ENCODE data around the gene TNFRSF8. TPM values are rescaled to one million over a fixed set of nuclear protein-coding genes. Genes with fewer than 3 reads are reported as not detected.

Gene TNFRSF8
- total RNA-seq, 1 experiment from 2014 or later: 2.9 TPM

- Histone ChIP-seq H2BK20ac (ENCODE audit: low read depth, low read length, poor library complexity, severe bottlenecking) (no peak overlapping the region), H4K8ac (replicated peaks; ENCODE audit: insufficient read length, low read depth, low read length) (no peak overlapping the region), H4K5ac (ENCODE audit: insufficient read length, low read depth, low read length) (no peak overlapping the region), H3K79me2 (ENCODE audit: insufficient read depth, low read length) (no peaks in the 10 kb centered on the region), H3K14ac (ENCODE audit: insufficient read depth, low read length) (no peak overlapping the region), H3K27me3 (ENCODE audit: insufficient read depth, low read length) (no peaks in the 10 kb centered on the region), H2BK120ac (ENCODE audit: low read depth, low read length, poor library complexity, severe bottlenecking) (no peak overlapping the region), H2BK12ac (ENCODE audit: insufficient read length, low read depth, low read length) (no peak overlapping the region), H4K91ac (ENCODE audit: insufficient read length, low read depth, low read length) (no peak overlapping the region), H3K18ac (ENCODE audit: insufficient read length, low read depth, low read length) (no peak overlapping the region), H3K23me2 (ENCODE audit: insufficient read length, low read depth, low read length, poor library complexity, severe bottlenecking) (no peaks in the 10 kb centered on the region), H3K4me1 (ENCODE audit: insufficient read depth, low read length) (no peaks in the 10 kb centered on the region), H2AFZ (ENCODE audit: low read length) (no peak overlapping the region), H3K9me3 (ENCODE audit: control insufficient read depth, low read depth, low read length) (no peaks in the 10 kb centered on the region), H2AK5ac (ENCODE audit: insufficient read length, low read length) (no peak overlapping the region), H3K9ac (ENCODE audit: extremely low read depth, insufficient read length, low read length) (no peak overlapping the region), H4K20me1 (ENCODE audit: control insufficient read depth, insufficient read depth, insufficient read length) (no peaks in the 10 kb centered on the region), H2BK15ac (ENCODE audit: low read depth, low read length) (no peak overlapping the region), H3K4me2 (ENCODE audit: insufficient read depth, insufficient read length, low read length) (no peak overlapping the region), H3K79me1 (ENCODE audit: insufficient read depth, low read depth, low read length, poor library complexity, severe bottlenecking) (no peaks in the 10 kb centered on the region), H3K23ac (ENCODE audit: insufficient read length, low read depth, low read length) (no peak overlapping the region), H3T11ph (ENCODE audit: low read length) (no peak overlapping the region), H3K4ac (ENCODE audit: low read depth, low read length) (no peak overlapping the region), H3K27ac (ENCODE audit: insufficient read length, low read depth, low read length) (no peak overlapping the region), H2BK5ac (ENCODE audit: insufficient read length, low read length) (no peak overlapping the region), H3K56ac (ENCODE audit: insufficient read length, low read depth, low read length) (no peak overlapping the region)
- H3K4me1 Mint-ChIP-seq: peaks cover 12% of the 10 kb centered on the region in 2 experiments
- TF ChIP-seq, protein P1, sequence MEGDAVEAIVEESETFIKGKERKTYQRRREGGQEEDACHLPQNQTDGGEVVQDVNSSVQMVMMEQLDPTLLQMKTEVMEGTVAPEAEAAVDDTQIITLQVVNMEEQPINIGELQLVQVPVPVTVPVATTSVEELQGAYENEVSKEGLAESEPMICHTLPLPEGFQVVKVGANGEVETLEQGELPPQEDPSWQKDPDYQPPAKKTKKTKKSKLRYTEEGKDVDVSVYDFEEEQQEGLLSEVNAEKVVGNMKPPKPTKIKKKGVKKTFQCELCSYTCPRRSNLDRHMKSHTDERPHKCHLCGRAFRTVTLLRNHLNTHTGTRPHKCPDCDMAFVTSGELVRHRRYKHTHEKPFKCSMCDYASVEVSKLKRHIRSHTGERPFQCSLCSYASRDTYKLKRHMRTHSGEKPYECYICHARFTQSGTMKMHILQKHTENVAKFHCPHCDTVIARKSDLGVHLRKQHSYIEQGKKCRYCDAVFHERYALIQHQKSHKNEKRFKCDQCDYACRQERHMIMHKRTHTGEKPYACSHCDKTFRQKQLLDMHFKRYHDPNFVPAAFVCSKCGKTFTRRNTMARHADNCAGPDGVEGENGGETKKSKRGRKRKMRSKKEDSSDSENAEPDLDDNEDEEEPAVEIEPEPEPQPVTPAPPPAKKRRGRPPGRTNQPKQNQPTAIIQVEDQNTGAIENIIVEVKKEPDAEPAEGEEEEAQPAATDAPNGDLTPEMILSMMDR (conservative IDR thresholded peaks at IDR 0.05): no peak
- no CpG with 5 or more reads among the region's 18 CpGs for WGBS (ENCODE audit: extremely low coverage, insufficient read length, low lambda C conversion rate)
- peaks cover 9% of the 10 kb centered on the region for H3K27me3 Mint-ChIP-seq (ENCODE audit: low read depth)
- peaks cover 0 to 7% of the 10 kb centered on the region in 2 experiments; a peak in 2 of 5 replicates for H3K9me3 Mint-ChIP-seq
- H3K27ac Mint-ChIP-seq: no peak overlapping the region
- no peak overlapping the region for H3K4me3 Mint-ChIP-seq
- DNase-seq: no peak
- H3K36me3 Mint-ChIP-seq (ENCODE audit: insufficient read depth in 1 of 3, low read depth in 3 of 3): no peaks in the 10 kb centered on the region; a peak in 1 of 7 replicates
These were observed 15.8 kb upstream of the TNFRSF8 start for GRCh38 chr1:12047120-12047876.
